ENCODE results near the gene MED12.

- TF ChIP-seq, protein P1, sequence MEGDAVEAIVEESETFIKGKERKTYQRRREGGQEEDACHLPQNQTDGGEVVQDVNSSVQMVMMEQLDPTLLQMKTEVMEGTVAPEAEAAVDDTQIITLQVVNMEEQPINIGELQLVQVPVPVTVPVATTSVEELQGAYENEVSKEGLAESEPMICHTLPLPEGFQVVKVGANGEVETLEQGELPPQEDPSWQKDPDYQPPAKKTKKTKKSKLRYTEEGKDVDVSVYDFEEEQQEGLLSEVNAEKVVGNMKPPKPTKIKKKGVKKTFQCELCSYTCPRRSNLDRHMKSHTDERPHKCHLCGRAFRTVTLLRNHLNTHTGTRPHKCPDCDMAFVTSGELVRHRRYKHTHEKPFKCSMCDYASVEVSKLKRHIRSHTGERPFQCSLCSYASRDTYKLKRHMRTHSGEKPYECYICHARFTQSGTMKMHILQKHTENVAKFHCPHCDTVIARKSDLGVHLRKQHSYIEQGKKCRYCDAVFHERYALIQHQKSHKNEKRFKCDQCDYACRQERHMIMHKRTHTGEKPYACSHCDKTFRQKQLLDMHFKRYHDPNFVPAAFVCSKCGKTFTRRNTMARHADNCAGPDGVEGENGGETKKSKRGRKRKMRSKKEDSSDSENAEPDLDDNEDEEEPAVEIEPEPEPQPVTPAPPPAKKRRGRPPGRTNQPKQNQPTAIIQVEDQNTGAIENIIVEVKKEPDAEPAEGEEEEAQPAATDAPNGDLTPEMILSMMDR (IDR thresholded peaks at IDR 0.05): no peak
- TF ChIP-seq POLR2A (IDR thresholded peaks at IDR 0.05) (no peak), POLR2AphosphoS5 (IDR thresholded peaks at IDR 0.05) (no peak)
Measured at GRCh38 chrX:71091263-71091662, 27.1 kb upstream of the MED12 start.
